Suprapubic skin (tissue), 4 donors: ENCODE results near the gene PVALB. TPM values are rescaled to one million over a fixed set of nuclear protein-coding genes. Genes with fewer than 3 reads are reported as not detected.
A peak's percentile ranks its signal among the peaks of the same experiment; 100 is the strongest.

Experiments
- DNase-seq, 2 donors: peaks; one replicate each; pipeline ENCODE4 v3.0.0-alpha.2; 2019; ENCODE audit warnings: low spot score in 2 of 2
- H3K27ac ChIP-seq: fragments of 200-600 bp; sonication (generic); one replicate; pipeline ENCODE4 v1.5.1; 2019
- H3K27me3 ChIP-seq: fragments of 200-600 bp; sonication (generic); one replicate; pipeline ENCODE4 v1.5.1; 2019
- H3K36me3 ChIP-seq: fragments of 200-600 bp; sonication (generic); one replicate; pipeline ENCODE4 v1.5.1; 2019
- H3K4me1 ChIP-seq: fragments of 200-600 bp; sonication (generic); one replicate; pipeline ENCODE4 v1.5.1; 2019
- H3K4me3 ChIP-seq: fragments of 200-600 bp; sonication (generic); one replicate; pipeline ENCODE4 v1.5.1; 2019; ENCODE audit warnings: mild to moderate bottlenecking
- H3K9me3 ChIP-seq: fragments of 200-600 bp; sonication (generic); one replicate; pipeline ENCODE4 v1.5.1; 2019
- CTCF ChIP-seq, 2 donors: fragments of 200-600 bp in 1 of 2; fragments of 450-650 bp in 1 of 2; sonication (generic) in 1 of 2; IDR thresholded peaks; one replicate each; pipeline ENCODE4 v1.5.1; 2016 to 2019; ENCODE audit warnings: antibody characterized with exemption in 2 of 2, mild to moderate bottlenecking in 1 of 2, moderate library complexity in 1 of 2
- EP300 ChIP-seq: sonication (generic); formaldehyde crosslinking; IDR thresholded peaks from one replicate; pipeline ENCODE4 v1.6.1; 2017; ENCODE audit warnings: antibody characterized with exemption
- POLR2A ChIP-seq, 2 donors: fragments of 450-650 bp; IDR thresholded peaks; one replicate each; pipeline ENCODE4 v1.6.1; 2017; ENCODE audit warnings: antibody characterized with exemption in 2 of 2, mild to moderate bottlenecking in 2 of 2, moderate library complexity in 2 of 2
- POLR2AphosphoS5 ChIP-seq, 3 donors: sonication (generic); formaldehyde crosslinking; IDR thresholded peaks; one replicate each; pipeline ENCODE4 v1.6.1; 2017; ENCODE audit warnings: antibody characterized with exemption in 3 of 3
- WGBS: methylation state at CpG from one replicate; pipeline ENCODE4 v1.1.5; 2018; 5-methylcytosine and 5-hydroxymethylcytosine counted together
- total RNA-seq, 4 donors: library from RNA; depleted of rRNA; stranded (reverse); fragments of >200 nt; gene quantifications; one replicate each; pipeline ENCODE4 v1.1.0, GENCODE V29; 2016

The PVALB gene
- total RNA-seq, 4 donors from 2014 or later, result not detected

GRCh38 chr22:36817525-36817848, 652 bp upstream of the PVALB start:
- no peaks in the 10 kb centered on the region for H3K36me3 ChIP-seq
- no peak overlapping the region for H3K27ac ChIP-seq
- H3K27me3 ChIP-seq, result peaks cover 79% of the 10 kb centered on the region
- peak overlapping the region; percentile 40 for H3K4me3 ChIP-seq
- WGBS, result 46% methylated on average over 5 of the region's 5 CpGs
- TF ChIP-seq EP300 (no peak), POLR2AphosphoS5 (IDR thresholded peaks at IDR 0.05) (no peak), POLR2A (IDR thresholded peaks at IDR 0.05) (no peak), CTCF (IDR thresholded peaks at IDR 0.05) (no peak)
- no peak for DNase-seq
- H3K4me1 ChIP-seq, result peaks cover 15% of the 10 kb centered on the region
- no peaks in the 10 kb centered on the region for H3K9me3 ChIP-seq

- Histone ChIP-seq H3K36me3 (no peaks in the 10 kb centered on the region), H3K9me3 (no peaks in the 10 kb centered on the region), H3K27ac (no peak overlapping the region), H3K27me3 (peaks cover 79% of the 10 kb centered on the region), H3K4me1 (peaks cover 15% of the 10 kb centered on the region), H3K4me3 (peak overlapping the region; percentile 40)
- DNase-seq, result no peak
- TF ChIP-seq POLR2A (IDR thresholded peaks at IDR 0.05), result no peak
- TF ChIP-seq CTCF (IDR thresholded peaks at IDR 0.05), result no peak
- no peak for TF ChIP-seq POLR2AphosphoS5 (IDR thresholded peaks at IDR 0.05)
- TF ChIP-seq EP300, result no peak
- 3% methylated on average over 8 of the region's 12 CpGs for WGBS
Measured at GRCh38 chr22:36816339-36816635, 548 bp downstream of the PVALB start.

GRCh38 chr22:36815558-36816338, 1.1 kb downstream of the PVALB start:
- TF ChIP-seq EP300 (no peak), POLR2A (IDR thresholded peaks at IDR 0.05) (no peak), POLR2AphosphoS5 (IDR thresholded peaks at IDR 0.05) (no peak), CTCF (IDR thresholded peaks at IDR 0.05) (no peak)
- Histone ChIP-seq H3K4me1 (peaks cover 15% of the 10 kb centered on the region), H3K4me3 (no peak overlapping the region), H3K27ac (no peak overlapping the region), H3K36me3 (no peaks in the 10 kb centered on the region), H3K9me3 (no peaks in the 10 kb centered on the region), H3K27me3 (peaks cover 73% of the 10 kb centered on the region)
- WGBS, result 58% methylated on average over 5 of the region's 8 CpGs
- no peak for DNase-seq

- Histone ChIP-seq H3K4me1 (peaks cover 15% of the 10 kb centered on the region), H3K27ac (no peak overlapping the region), H3K36me3 (no peaks in the 10 kb centered on the region), H3K4me3 (no peak overlapping the region), H3K27me3 (peaks cover 64% of the 10 kb centered on the region), H3K9me3 (no peaks in the 10 kb centered on the region)
- 77% methylated on average over 10 of the region's 10 CpGs for WGBS
- no peak for TF ChIP-seq CTCF (IDR thresholded peaks at IDR 0.05)
- TF ChIP-seq POLR2A (IDR thresholded peaks at IDR 0.05), result no peak
- TF ChIP-seq POLR2AphosphoS5 (IDR thresholded peaks at IDR 0.05), result no peak
- no peak for TF ChIP-seq EP300
- DNase-seq, result no peak
Measured at GRCh38 chr22:36814801-36815200, 2.0 kb downstream of the PVALB start.

GRCh38 chr22:36811094-36811800, 5.6 kb downstream of the PVALB start:
- H3K4me3 ChIP-seq, result no peak overlapping the region
- 83% methylated on average over 3 of the region's 3 CpGs for WGBS
- H3K36me3 ChIP-seq, result no peaks in the 10 kb centered on the region
- no peak for DNase-seq
- no peak overlapping the region for H3K27ac ChIP-seq
- H3K9me3 ChIP-seq, result no peaks in the 10 kb centered on the region
- peaks cover 29% of the 10 kb centered on the region for H3K27me3 ChIP-seq
- peaks cover 20% of the 10 kb centered on the region for H3K4me1 ChIP-seq
- no peak for TF ChIP-seq CTCF (IDR thresholded peaks at IDR 0.05)
